ENCODE results near the gene CCDC40.
"Not testable (repeated sequence)": the region's sequence is repeated elsewhere in the genome, so short reads cannot be mapped to it uniquely, and the experiment has no call there.

Gene CCDC40, protein sequence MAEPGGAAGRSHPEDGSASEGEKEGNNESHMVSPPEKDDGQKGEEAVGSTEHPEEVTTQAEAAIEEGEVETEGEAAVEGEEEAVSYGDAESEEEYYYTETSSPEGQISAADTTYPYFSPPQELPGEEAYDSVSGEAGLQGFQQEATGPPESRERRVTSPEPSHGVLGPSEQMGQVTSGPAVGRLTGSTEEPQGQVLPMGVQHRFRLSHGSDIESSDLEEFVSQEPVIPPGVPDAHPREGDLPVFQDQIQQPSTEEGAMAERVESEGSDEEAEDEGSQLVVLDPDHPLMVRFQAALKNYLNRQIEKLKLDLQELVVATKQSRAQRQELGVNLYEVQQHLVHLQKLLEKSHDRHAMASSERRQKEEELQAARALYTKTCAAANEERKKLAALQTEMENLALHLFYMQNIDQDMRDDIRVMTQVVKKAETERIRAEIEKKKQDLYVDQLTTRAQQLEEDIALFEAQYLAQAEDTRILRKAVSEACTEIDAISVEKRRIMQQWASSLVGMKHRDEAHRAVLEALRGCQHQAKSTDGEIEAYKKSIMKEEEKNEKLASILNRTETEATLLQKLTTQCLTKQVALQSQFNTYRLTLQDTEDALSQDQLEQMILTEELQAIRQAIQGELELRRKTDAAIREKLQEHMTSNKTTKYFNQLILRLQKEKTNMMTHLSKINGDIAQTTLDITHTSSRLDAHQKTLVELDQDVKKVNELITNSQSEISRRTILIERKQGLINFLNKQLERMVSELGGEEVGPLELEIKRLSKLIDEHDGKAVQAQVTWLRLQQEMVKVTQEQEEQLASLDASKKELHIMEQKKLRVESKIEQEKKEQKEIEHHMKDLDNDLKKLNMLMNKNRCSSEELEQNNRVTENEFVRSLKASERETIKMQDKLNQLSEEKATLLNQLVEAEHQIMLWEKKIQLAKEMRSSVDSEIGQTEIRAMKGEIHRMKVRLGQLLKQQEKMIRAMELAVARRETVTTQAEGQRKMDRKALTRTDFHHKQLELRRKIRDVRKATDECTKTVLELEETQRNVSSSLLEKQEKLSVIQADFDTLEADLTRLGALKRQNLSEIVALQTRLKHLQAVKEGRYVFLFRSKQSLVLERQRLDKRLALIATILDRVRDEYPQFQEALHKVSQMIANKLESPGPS

DNA sequence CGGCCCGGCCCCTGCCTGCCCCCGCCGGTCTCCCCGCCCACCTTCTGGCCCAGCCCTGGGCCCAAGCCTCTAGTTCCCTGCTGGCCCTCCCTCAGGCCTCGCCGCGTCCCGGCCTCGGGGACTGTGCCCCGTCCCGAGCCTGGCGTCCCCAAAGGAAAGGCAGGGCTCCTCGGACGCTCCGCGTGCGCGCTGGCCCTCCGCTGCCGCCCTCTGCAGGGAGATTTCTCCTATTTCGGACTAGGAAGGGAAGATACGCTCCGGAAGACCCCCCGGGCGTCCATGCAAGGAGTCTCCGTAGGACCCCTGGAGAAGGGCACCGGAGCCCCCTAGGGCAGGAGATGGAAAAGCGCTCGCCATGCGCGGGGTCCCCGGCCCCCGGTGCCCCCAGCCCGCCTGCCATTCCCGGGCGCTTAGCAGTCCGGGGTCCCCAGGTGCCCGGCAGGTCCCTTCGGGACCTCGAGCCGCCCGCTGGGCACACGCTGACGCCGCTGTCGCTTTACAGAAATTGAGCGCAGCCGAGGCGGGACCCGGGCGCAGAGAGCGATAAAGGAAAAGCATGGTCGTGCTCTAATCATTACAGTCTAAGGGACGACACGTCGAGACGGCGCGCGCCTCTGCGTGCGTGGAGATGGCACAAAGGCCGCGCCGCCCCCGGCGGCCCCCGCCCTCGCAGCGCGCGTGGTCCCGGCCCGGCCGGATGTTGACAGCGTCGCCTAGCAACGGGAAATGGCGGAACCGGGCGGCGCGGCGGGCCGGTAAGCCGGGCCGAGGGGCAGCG, at the start of gene CCDC40:
Gene CCDC40, plus strand, starts transcription at position 706 of the 778 bp plus-strand sequence. Its CDS starts 21 bp downstream, at position 727.
- DNase-seq (ENCODE audit: low spot score) = peak; percentile 60

DNA sequence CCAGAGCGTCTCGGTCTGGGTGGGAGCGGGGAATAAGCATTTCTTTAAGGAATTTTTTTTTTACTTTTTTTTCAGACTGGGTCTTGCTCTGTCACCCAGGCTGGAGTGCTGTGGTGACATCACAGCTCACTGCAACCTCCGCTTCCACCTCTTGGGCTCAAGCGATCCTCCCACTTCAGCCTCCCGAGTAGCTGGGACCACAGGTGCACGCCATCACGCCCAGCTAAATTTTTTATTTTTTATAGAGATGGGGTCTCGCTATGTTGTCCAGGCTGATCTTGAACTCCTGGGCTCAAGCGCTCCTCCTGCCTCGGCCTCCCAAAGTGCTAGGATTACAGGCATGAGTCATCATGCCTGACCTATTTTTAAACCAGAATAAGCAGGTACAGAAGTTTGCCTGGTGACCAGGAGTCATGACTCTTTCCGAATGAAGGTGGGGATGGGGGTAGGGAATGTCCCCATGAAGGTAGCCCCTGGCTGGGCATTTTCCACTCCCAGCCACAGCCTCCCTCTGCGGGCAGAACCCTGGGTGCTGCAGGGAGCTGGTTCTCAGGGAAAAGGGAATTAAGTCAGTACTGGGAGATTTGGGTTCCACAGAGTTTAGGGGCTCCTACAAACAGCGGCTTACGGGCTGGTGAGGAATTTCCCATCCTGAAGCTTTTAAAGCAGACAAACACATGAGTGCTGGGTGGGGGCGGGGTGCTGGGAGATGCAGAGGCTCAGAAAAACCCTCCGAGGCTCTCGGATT, 49.1 kb upstream of the CCDC40 start:
- no peak for DNase-seq (ENCODE audit: low spot score)

DNA sequence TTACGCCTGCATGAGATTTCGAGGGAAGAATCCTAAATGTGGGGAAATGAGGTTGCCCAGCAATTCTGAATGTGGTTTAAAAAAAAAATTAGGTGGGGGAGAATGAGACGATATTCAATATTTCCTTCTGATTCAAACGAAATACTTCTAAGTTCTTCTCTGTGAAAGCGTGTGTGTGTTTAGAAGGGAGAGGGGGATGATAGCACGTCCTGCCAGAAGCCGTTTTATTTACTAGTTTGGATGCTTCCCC, 48.6 kb upstream of the CCDC40 start:
- DNase-seq (ENCODE audit: low spot score) = no peak

DNA sequence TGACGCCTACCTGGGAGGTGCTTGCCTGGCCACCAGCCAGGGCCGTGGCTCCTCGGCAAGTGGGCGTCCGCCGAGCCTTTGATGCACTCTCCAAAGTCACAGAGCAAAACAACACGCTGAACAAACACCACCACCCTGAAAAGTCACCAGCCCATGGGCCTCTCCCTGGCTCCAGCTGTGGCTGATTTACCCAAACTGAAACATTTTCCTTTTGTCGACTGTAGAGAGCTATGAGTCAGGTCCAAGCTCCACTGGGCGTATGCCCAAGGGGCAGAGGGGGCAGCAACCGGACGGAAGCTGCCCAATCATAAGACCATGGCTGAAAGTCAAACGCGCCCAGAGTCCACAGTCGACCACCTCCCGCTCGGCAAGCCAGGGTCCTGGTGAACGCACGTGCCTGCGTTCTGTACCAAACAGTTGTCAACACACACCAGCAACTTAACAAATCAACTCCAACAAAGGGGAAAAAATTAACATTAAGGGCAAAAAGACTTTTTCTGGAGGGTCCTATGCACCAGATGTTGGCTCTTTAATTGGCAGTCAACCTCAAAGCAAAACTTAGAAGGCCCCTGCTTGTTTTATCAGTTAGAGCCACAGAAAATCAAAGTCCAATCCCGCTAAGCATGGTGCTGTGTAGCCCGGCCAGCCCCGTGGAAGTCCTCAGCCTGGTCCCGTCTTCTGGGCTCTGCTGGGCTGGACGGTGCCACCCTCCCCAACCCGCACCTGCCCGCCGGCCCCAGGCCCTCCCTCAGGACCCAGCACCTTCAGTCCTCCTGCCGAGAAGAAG, 48.1 kb upstream of the CCDC40 start:
- no peak for DNase-seq (ENCODE audit: low spot score)

DNA sequence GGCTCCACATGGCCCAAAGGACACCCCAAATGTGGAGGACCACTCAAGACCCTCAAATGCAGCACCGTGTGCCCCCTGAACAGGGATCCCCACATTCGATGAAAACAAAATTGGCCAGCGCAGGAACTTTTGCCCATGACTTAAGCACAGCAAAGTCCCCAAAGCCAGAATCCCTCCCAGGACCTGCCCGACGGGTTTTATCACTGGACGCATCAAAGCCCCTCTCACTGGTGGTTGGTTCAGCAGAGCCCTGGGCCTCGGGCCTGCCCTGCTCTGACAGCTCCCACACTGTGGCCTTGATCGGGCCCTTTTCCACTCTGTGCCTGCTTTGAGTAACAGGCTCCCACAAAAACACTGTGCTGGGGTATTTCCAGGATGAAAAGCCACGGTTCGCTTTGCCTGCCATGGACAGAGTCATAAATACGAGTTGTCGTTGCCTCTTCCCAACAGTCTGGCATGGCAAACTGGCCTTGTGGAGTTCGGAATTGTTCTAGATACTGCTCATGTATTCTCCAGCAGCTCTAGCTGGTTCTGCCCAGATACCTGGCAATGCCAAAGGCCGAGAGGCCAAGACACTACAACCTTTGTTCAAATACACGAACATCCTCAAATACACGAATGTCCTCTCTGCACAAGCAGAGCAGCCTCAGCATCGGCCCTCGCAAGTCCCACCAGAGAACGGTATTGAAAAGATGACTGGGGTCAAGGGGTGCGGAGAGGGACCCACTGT, 47.2 kb upstream of the CCDC40 start:
- no peak for DNase-seq (ENCODE audit: low spot score)

DNA sequence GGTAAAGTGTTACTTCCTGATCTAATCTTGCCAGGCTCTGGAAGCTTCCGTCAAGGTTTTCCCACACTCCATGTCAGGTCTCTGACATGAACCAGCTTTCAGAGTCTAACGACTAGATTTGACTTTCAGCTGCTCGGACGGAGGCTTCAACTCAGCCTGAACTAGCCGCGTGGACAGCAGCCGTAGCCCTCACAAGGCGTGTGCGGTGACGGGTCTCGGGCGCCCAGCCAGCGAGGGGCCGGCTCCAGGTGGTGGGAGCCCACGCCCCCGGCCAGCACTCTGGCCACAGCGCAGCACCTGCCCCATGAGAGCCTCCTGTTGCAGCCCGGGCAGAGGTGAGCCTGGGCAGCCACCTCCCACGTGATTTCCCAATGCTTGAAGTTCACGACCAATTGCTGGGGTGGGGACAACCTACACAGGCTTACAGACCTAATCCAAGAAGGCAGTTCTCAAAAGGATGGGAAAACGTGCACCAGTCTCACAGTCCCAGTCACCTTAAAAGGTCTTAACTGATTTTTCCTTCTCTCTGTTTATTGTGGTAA, 46.3 kb upstream of the CCDC40 start:
- no peak for DNase-seq (ENCODE audit: low spot score)

DNA sequence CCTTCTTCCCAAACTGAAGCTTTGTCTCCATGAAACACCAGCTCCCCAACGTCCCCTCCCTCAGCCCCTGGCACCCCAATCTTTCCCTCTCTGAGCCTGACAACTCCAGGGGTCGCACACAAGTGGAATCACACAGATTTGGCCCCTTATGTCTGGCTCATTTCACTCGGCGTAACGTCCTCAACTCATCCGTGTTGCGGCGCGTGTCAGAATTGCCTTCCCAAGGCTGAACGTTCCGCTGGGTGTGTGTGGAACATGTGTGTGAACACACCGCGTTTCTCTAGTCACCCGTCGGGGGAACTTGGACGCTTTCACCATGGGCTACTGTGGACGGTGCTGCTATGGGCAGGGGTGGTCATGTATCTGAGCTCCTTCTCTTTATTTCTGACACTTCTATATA, 45.7 kb upstream of the CCDC40 start:
- DNase-seq (ENCODE audit: low spot score) = no peak

DNA sequence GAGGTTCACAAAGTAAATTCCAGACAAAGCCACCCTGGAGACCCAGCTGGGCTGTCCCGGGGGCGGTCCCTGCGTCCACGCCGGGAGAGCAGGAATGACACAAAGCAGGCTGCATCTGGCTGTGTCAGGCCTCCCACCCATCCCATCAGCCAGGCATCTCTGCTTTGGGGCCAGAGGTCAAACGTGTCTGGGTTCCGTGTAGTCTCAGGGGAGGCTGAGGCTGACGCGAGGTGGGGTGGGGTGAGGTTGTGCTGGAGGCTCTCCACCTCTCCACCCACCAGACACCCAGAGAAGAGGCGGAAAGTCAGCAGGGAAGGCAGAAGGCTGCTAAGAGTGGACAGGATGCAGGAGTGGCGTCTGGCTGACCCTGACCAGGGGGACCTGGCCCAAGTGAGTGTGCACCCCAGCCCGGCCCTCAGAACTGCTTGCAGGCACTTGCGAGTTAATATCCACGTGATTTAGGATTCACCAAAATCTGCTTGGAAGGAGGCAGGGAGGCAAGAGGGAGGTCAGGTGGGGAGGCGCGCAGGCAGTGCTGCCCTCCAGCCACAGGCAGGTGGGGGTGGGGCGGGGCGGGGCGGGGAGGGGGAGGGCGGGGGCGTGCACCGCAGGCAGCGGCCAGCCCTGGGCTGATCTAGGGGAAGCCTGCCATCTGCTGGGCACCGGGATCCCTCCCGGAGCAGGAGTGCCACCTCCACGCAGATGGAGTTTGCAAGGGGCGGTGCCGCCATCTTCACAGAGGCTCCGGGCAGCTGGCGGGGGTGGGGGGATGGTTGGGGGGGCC, 45.1 kb upstream of the CCDC40 start:
- peak; percentile 54 for DNase-seq (ENCODE audit: low spot score)

DNA sequence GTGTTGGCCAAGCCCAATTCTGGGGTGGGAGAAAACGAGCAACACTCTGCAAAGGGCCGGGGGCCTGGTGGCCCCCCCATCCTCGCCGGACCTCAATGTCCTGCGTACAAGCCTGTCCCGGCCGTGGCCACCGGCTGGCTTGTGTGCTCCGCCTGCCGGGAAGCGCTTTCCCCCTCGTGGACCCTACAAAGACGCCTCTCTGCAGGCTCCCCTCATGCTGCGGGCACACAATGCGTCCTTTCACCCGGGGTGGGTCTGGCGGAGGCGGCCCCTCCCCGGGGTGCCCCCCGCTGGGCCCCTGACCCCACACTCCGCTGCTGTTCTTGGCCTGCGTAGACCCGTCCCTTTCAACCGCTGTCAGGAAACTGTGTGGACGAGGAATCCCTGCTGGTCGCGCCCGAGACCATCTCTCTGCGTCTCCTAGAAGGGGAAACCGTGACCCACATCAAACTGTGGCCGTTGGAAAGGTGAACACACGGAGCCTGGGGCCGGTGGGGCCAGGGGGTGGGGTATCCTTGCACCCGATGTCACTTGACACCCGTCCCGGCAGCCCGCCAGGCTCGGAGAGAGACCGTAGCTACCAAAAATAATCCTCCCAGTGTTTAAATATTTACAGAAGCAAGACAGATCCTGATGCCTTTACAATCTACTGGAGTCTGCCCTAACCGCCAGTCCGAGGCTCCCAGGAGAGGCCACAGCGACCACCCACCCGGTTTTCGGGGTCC, 44.4 kb upstream of the CCDC40 start:
- DNase-seq (ENCODE audit: low spot score) = no peak

DNA sequence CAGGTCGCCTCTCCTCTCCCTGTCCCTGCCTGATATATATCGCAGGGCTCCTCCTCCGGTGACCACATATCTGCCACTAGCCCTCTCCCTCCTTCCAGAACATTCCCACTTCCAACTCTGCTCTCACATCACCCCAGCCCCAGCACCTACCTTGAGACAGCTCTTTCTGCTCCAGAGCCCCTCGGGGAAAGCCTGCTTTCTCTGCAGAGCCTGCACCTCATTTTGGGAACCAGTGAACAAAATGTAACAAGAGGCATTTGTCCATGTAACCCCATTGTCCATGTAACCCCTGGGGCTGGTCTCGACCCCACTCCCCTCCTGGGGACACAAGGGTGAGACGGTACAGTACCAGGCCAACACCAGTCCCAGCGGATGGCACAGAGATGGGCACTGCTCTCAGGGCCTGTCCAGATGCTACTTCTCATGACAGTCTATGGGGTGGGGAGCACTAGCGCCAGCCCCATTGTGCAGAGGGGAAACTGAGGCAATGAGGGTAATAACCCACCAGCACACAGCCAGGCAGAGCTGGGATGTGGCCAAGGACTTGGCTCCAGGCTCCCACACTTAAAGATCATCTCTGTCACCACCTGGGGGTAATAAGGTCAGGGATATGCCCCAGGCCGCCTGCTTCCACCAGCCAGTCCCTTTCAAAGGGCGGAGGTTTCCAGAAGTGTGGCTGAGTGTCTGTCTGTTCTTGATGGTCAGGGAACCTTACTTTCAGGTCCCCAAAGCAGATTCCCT, 43.6 kb upstream of the CCDC40 start:
- no peak for DNase-seq (ENCODE audit: low spot score)

DNA sequence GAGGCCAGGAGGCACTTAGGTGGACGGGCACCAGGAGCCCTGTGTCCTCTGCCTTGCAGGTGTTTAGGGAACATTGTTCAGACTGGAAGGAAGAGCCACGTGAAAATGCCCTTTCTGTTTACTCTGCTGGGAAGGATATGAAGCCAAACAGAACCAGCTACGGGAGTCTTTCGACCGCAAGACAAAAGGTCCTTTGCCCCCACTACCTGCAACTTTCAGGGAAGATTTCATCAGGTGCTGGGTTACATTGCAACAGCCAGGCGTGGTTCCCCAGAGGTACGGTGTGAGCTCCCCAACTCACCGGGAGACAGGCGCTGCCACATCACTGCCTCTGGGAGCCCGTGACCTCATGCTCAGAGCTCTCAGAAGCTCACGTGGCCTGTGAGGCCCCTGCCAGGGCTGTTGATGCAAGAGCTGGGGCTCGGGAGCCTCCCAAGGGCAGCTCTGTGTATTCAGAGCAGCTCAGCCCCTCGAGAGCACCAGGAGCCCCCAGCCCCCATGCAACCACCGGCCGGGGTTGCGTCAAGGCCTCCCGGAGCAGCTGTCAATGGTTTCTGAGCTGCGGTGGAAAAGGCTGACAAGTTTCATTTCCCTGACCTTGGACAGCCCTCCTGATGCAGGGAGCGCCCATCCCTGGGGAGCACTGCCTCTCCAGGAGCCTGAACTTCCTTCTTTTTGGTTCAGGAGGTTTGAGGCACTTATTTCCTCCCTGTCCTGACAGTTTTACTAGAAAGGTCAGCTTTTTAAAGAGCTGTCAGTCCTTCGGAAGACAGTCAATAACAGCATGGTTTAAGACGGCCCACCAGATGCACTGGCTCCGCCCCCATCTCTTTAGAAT, 42.8 kb upstream of the CCDC40 start:
- DNase-seq (ENCODE audit: low spot score) = no peak

DNA sequence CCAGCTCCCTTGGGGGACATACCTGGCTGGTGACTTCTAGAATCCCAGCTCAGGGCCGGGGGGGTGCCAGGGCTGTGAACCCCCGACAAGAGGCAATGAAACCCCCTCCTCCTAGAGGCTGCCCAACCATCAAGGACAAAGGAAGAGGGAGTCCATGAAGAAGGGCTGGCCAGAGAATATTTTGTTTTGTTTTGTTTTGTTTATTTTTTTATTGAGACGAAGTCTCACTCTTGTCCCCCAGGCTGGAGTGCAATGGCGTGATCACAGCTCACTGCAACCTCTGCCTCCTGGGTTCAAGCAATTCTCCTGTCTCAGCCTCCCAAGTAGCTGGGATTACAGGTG, 42.2 kb upstream of the CCDC40 start:
- DNase-seq (ENCODE audit: low spot score) = not testable (repeated sequence)

DNA sequence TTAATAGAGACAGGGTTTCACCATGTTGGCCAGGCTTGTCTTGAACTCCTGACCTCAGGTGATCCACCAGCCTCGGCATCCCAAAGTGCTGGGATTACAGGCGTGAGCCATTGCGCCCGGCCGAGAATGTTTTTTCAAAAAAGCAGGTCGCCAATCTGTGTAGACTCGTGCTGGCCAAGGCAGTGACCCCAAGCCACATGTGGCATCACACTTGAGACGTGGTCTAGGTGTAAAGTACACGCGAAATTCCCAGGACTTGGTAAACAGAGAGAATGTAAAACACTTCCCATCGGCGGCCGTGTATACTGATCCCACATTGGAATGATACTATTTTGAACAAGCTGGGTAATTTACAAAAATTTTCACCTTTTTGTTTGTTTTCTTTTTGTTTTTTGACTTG, 41.8 kb upstream of the CCDC40 start:
- no peak for DNase-seq (ENCODE audit: low spot score)

DNA sequence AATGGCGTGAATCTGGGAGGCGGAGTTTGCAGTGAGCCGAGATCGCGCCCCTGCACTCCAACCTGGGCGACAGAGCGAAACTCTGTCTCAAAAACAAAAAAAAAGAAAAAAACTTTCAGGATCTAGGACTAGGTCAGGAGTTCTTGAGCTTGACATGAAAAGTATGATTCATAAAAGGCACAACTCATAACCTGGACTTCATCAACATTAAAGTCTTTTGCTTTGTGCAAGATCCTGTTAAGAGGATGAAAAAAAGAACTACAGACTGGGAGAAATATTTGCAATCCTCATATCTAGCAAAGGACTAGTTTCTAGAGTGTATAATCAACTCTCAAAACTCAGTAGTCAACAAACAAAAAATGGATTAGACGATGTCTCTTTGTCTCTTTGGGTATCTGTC, 40.7 kb upstream of the CCDC40 start:
- no peak for DNase-seq (ENCODE audit: low spot score)

DNA sequence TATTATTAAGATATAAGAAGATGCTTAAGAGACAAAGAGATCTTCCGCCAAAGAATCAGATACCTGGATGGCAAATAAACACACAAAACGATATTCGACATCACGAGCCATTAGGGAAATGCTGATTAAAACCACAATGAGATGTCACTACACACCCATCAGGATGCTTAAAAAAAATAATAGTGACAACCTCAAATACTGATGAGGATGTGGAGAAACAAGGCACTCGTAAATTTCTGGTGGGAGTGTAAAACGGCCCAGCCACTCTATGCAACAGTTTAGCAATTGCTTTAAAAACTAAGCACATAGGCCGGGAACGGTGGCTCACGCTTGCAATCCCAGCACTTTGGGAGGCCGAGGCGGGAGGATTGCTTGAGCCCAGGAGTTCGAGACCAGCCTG, 40.2 kb upstream of the CCDC40 start:
- DNase-seq (ENCODE audit: low spot score) = no peak

DNA sequence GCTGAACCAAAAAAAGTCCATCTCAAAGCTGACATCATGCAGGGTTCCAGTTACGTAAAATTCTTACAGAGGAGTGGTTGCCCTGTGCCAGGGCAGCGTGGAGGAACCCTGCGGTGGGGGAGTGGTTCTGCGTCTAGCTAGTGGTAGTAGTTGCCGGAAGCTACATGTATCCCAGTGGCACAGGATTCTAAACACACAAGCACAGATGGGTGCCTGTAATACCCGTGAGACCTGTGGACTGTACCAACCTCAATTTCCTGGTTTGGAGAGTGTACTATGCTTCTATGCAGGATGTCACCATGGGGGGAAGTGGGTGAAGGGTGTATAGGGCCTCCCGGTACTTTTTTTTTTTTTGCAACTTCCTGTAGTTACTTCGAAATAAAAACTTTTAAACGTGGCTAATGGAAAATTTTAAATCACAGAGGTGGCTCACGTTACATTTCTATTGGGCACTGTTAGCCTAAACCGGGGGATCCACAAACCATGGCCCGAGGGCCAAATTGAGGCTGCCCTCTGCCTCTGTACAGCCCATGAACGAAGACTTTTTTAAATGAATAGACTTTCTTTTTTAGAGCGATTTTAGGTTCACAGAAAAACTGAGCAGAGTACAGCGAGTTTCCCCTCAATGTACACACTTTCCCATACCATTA, 39.3 kb upstream of the CCDC40 start:
- DNase-seq (ENCODE audit: low spot score) = no peak
